ENCODE results near the gene ANKRD52.

The ANKRD52 gene

DNA sequence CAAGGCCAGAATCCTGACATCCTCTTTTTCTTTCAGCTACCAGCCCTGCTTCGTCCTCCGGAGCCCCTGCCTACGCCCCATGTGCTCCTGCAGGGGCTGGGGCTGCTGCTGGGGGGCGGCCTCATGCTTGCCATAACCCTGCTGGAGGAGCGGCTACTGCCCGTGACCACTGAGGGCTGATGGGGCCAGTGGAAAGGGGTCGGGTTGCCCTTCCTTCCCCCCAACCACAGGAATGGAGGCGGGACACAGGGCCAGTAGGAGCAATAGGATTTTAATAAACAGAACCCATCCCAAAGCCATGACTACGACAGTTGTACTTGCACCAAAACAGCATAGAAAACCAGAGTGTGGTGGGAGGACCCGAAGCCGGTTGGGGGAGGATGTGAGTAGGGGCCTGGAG, 20.6 kb downstream of the ANKRD52 start:
- DNase-seq = no peak

DNA sequence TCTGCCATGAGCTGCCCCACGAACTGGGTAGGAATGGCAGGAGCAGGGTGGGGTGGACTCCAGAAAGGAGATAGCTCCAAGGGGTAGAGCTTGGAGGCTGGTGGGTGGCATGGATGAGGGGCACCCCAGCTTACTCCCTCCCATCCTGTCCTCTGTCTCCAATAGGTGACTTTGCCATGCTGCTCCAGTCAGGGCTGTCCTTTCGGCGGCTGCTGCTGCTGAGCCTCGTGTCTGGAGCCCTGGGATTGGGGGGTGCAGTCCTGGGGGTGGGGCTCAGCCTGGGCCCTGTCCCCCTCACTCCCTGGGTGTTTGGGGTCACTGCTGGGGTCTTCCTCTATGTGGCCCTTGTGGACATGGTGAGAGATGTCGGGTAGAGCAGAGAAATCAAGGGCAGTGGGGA, 21.2 kb downstream of the ANKRD52 start:
- no peak for DNase-seq

GRCh38 chr12:56236091-56236490, 22.1 kb downstream of the ANKRD52 start:
- DNase-seq = no peak

GRCh38 chr12:56234746-56235436, 23.3 kb downstream of the ANKRD52 start:
- DNase-seq = no peak

- no peak for DNase-seq
These were observed 27.0 kb downstream of the ANKRD52 start for GRCh38 chr12:56231184-56231582.

DNA sequence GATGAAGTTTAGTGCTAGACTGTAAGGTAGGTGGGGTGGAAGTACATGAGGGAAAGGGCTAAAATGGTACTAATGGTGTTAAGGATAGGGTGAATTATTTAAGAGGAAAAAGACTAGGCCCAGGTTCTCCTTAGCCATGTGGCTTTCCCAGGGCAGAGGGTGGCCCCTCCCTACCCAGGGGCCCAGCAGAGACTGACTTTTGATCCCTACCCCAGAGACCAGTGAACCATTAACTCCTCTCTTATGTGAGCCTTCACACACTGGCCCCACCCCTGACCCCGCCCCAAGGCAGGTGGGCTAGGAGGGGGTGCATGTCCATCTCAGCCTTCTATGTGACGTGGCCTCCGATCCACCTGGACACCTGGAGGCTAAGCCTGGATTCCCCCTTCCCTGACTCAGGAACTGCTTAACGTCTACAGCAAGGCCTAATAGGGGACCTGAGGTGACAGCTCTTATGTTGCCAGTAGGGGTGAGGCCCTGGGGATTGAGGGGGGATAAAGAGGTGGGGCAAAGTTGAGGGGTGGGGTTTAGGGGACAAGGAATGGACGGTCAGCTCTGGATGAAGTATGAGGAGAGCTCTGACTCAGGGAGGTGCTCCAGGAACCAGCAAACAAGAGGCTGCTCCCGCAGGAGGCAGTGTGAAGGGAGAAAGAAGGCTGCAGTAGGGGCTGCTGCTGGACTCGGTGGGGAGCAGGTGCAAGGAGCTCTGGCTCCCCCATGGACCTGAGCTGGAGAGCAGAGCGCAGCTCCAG, 27.6 kb downstream of the ANKRD52 start:
- DNase-seq = no peak

DNA sequence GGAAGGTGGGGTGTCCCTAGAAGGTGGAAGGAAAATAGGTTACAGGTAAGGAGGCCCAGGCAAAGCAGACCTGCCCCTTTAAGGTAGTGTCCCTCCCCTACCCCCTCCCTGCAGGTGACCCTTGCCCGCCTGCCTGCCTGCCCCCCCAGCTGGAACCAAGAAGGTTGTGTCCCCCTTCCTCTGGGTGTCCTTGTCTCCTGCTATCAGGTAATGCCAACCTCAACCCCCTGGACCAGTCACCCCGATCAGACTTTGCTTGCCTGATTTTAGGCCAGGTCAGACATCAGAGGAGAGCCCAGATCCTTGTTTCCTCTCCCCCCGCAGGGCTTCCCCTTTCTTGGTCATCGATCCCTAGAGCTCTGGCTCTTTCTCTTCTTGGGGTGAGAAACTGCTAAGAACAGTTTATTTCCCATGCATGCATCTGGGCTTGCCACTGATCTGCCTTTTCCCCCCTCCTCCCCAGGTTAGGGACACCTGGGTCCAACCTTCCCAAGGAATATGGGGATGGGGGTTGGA, 28.2 kb downstream of the ANKRD52 start, which contains the start of gene SLC39A5:
SLC39A5 (plus strand) TSS at position 136 of the 516 bp plus-strand sequence. CDS start 1,224 bp downstream, outside the sequence.
- no peak for DNase-seq

GRCh38 chr12:56229082-56229481, 29.1 kb downstream of the ANKRD52 start:
- no peak for DNase-seq

- DNase-seq = no peak
These were observed 33.2 kb downstream of the ANKRD52 start for GRCh38 chr12:56224954-56225353.

DNA sequence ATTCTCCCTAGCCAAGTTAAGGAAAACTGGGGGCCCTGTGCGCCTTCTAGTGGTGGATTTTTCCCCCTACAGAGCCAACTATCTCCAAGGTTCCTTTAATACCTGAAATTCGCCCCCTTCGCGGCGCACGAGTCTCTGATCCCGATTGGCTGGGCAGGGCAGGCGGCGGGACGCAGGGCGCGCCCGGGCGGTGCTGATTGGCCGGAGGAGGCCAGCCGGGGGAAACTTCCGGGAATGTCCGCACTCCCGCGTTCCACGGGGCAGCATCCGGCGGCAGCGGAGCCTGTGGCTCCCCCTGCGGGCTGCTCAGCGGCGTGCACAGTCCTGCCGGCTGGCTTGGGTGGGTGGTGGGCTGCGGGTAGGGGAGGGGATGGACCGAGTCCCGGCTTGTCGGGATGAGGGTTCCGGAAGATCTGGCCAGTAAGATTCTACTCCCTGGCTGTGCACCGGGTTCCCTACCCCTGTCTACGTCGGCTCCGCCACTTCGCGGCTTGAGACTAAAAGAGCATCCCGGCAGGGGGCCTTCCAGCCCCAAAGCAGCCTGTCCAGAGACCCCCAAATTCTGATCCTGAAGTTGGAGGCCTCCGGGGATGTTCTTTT, 34.0 kb downstream of the ANKRD52 start, which contains the start of gene NABP2:
NABP2 (plus strand) TSS at position 241 of the 600 bp plus-strand sequence. CDS start 515 bp downstream, outside the sequence.
- DNase-seq = peak; percentile 94

DNA sequence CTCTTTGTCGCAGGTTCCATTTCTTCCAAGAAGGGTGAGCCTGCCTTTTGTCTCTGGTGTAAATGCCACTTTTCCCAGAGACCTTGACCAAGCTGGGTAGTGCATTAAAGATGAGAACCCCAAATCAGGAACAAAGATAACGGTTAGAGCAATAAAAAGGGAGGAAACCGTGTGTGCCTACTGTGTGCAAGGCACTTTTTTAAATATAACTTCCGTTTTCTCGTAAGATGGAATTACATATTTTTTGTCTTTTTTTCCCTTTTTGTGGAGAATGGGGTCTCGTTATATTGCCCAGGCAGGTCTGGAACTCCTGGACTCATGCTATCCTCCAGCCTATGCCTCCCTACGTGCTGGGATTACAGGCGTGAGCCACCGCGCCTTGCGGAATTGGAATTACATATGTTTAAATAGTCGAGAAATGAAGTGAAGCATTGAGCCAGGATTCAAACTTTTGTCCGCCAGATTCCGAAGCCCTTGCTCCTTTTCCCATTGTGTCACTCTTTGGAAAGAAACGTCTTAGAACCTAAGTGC, 34.5 kb downstream of the ANKRD52 start:
- no peak for DNase-seq

GRCh38 chr12:56222531-56222895, 35.7 kb downstream of the ANKRD52 start:
- no peak for DNase-seq

- peak; percentile 91 for DNase-seq
These were observed 36.2 kb downstream of the ANKRD52 start, which contains the start of gene RNF41 for GRCh38 chr12:56221757-56222530. RNF41 (minus strand) TSS chr12:56221922; CDS start chr12:56214047, 7,875 bp downstream.

DNA sequence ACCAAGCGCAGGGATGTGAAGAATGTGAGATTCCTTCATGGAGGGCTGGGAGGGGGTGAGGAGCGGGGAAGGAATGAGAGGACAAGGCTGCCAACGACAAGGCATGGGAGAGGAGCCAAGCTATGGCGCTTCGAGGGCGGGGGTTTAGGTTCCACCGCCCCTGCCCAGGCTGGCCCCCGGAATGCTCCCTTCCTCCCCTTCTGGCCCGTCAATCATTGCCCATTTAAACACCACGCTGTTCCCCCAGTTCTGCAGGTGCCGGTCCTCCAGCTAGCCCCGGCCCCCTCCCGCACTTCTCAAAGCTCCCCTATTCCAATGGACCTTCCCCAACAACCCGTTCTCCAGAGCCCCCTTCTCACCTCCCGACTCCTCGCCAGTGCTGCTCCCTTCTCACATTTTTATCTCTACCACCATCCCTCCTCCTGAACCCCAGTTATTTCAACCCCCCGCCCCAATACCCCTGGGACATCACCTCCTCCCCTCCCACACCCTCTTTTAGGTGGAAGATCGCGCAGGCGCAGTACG, 36.9 kb downstream of the ANKRD52 start:
- no peak for DNase-seq

DNA sequence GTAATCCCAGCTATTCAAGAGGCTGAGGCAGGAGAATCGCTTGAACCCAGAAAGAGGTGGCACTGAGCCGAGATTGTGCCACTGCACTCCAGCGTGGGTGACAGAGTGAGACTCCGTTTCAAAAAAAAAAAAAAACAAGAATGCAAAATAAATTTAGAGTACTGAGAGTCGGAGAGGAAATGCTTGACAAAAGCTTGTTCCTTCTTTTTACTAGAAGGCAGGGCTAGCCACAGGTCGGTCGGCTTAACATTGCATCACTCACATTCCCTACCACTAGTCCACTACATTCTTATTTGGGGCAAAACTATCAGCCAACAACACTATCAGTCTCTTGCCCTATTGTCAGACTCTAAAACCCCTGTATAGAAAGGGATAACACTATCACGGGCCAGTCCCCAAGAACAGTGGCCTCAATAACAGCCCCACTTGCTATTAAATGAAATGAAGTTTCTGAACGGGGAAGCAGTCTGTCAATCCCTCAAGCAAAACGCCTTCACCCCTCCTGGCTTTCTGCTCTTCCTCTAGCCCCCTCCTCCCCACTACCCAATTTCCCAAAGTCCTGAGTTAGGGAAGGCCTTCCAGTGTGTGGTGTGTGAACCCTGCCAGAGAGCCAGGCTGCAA, 37.5 kb downstream of the ANKRD52 start:
- no peak for DNase-seq

DNA sequence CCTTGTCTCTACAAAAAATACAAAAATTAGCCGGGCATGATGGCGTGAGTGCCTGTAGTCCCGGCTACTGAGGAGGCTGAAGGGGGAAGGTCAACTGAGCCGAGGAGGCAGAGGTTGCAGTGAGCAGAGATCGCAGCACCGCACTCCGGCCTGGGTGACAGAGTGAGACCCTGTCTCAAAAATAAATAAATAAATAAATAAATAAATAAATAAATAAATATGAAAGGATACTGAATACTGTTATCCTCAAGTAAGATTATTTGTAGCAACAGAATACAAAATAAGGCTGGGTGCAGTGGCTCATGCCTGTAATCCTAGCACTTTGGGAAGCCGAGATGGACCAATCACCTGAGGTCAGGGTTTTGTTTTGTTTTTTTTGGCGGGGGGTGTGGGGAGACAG, 38.3 kb downstream of the ANKRD52 start:
- DNase-seq = no peak

GRCh38 chr12:56216461-56216860, 41.7 kb downstream of the ANKRD52 start:
- no peak for DNase-seq

GRCh38 chr12:56213878-56214277, 44.3 kb downstream of the ANKRD52 start:
- no peak for DNase-seq

GRCh38 chr12:56212361-56212760, 45.8 kb downstream of the ANKRD52 start:
- DNase-seq = no peak

GRCh38 chr12:56208006-56208405, 50.2 kb downstream of the ANKRD52 start:
- no peak for DNase-seq

- DNase-seq = no peak
These were observed 51.6 kb downstream of the ANKRD52 start for GRCh38 chr12:56206452-56207166.
